ENCODE data around the gene JUND.

DNA sequence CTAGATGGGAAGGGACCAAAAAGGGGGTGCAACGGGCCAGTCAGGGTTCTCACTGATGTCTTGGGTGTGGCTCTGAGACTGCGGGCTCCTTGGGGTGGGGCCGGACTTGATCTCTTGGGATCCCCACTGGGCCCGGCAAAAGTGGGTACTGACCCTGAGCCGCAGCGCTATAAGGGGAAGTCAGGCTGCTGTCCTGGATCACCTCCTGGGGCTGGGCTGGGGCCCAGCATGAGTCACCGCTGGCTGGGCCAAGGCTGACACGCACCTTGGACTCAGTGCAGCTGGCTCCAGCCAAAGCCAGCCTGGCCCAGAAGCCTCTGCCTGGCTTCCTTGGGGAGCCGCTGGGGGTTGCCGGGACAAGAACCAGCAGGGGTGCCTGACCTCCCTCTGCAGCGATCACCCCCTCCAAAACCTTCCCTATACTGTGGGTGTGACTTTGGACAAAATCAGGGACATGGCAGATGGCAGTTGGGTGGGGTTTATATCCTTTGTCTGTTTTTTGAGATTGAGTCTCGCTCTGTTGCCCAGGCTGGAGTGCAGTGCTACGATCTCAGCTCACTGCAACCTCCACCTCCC, 6.6 kb downstream of the JUND start:
- TF ChIP-seq POLR2A (IDR thresholded peaks at IDR 0.05; ENCODE audit: extremely low read depth, insufficient read length) (no peak), CTCF (IDR thresholded peaks at IDR 0.05; ENCODE audit: low read depth, low read length) (no peak)

Measured in NB4 (cell line).